Neuron (in vitro differentiated cells): ENCODE measurements around the gene CATSPERD.
"Not testable (repeated sequence)": the region's sequence is repeated elsewhere in the genome, so short reads cannot be mapped to it uniquely, and the experiment has no call there.

Source experiments
- H2AFZ ChIP-seq: one replicate; pipeline ENCODE4 v1.6.1; 2013; ENCODE audit warnings: low read depth, mild to moderate bottlenecking, inconsistent platforms, low read length, moderate library complexity
- H3K27me3 ChIP-seq: one replicate; pipeline ENCODE4 v1.6.1; 2013; ENCODE audit warnings: low read length; ENCODE audit not compliant: insufficient read depth
- H3K36me3 ChIP-seq: one replicate; pipeline ENCODE4 v1.6.1; 2013; ENCODE audit warnings: low read length; ENCODE audit not compliant: insufficient read depth
- H3K4me1 ChIP-seq: one replicate; pipeline ENCODE4 v1.6.1; 2013; ENCODE audit warnings: low read length; ENCODE audit not compliant: insufficient read depth
- H3K4me3 ChIP-seq: 2 replicates; pipeline ENCODE4 v1.5.1; 2013; ENCODE audit warnings: mild to moderate bottlenecking, low read length, moderate library complexity
- H3K9me3 ChIP-seq: one replicate; pipeline ENCODE4 v1.6.1; 2013; ENCODE audit warnings: low read length

CATSPERD gene

DNA sequence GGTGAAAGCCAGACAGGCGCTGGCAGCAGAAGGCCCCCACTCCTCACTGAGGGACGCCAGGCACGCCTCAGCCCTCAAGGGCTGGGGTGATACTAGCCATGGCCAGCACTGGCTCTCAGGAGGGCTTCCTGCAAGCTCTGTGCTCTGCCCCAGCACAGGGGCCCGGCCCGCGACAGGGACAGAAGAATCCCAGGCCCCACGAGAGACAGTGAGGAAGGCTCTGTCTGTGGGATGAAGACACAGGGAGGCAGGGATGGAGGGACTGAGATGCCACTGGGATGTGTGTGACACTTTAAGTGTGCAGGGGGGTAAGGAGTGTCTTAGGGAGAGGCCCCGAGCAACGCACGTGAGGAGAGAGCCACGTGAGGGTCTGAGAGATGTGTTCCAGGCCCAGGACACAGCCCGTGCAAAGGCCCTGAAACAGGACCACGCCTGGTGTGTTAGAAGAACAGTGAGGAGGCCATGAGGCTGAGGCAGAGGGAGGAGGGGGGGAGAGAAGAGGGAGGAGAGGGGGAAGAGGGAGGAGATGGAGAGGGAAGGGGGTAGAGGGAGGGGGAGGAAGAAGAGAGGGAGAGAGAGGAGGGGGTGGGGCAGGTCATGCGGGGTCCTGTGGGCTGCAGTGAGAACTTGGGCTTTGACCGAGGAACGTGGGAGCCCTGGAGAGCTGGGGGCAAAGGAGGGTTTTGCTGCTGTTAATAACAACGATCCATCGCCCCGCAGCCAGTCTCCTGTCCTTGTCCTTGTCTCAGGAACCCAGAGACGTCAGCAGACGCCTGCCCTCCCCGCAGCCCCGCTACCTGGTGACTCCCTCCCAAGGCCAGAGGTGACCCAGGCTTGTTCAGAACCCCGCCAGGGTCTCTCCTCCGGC is 23.2 kb upstream of the CATSPERD start:
- Histone ChIP-seq H3K9me3 (peaks cover 2% of the 10 kb centered on the region), H3K4me3 (no peak overlapping the region), H2AFZ (no peak overlapping the region), H3K4me1 (no peaks in the 10 kb centered on the region), H3K27me3 (no peaks in the 10 kb centered on the region), H3K36me3 (peaks cover 70% of the 10 kb centered on the region)

DNA sequence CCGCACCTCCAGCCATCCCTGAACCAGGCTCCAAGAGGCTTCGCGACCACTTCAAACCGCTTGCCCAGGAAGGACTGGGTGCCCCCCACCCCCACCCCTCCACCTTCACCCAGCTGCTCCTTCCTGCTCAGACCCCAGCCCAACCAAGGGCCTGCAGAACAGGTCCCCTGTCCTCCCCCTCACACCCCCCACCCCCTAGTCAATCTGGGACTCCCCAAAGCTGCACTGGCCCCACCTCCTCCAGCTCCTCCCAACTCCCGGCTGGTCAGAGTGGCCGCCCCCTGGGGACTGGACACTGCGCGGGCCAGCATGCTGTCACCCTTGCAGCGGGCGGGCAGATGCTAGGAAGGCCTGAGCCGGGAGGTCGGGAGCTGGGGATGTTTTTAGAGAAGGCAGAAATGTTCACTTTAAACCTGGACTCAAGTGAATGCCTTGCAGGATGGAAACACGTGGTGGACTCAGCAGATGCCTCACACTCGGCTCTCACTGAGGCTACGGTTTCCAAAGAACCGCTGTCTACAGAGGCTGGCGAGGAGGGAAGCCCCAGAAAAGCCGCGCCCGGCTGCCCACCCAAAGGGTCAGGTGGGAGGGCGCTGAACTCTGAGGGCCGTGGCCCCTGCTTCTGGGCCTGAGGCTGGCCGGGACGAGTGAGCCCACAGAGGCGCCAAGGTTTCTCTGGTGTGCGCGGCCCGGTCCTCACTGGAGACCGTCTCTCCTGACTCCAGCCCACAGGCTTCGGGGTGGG is 22.4 kb upstream of the CATSPERD start:
- Histone ChIP-seq H3K4me3 (no peak overlapping the region), H3K4me1 (no peaks in the 10 kb centered on the region), H3K27me3 (no peaks in the 10 kb centered on the region), H3K36me3 (peaks cover 63% of the 10 kb centered on the region), H3K9me3 (peaks cover 2% of the 10 kb centered on the region), H2AFZ (no peak overlapping the region)

DNA sequence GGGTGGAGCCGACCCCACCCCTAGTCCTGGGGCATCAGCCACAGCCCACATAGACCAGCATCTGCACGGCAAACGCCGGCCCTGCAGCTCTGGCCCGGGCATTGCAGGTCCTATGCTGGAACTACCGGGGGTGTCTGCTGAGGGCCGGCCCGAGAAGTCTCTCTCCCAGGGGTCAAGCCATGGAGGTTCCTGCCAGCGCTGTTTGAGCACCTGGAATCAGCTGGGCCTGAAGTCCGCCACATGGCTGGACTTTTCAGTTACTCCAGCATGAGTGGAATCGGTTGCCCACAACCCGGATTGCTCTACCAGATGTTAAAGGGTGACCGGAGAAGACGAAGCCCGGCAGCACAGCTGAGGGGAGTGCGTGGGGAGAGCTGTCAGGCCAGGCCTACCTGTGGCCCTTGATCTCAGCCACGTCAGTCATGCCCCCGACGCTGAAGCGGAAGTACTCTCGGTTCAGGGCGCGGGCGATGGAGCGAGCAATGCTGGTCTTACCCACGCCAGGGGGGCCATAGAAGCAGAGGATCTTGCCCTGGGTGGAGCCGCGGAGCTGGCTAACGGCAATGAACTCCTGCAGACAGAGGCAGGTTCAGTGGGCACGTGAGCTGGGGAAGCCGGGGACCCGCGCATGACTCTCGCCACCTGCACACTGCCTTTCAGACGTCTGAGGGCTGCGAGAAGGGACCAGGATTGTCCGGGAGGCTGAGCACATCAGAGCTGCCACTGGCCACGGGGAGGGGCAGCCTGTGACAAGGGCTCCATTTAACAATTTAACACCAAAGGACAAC is 21.6 kb upstream of the CATSPERD start:
- Histone ChIP-seq H3K9me3 (peaks cover 7% of the 10 kb centered on the region), H3K4me3 (no peak overlapping the region), H3K36me3 (peaks cover 63% of the 10 kb centered on the region), H3K27me3 (no peaks in the 10 kb centered on the region), H2AFZ (no peak overlapping the region), H3K4me1 (no peaks in the 10 kb centered on the region)

- Histone ChIP-seq H2AFZ (no peak overlapping the region), H3K9me3 (peaks cover 7% of the 10 kb centered on the region), H3K4me3 (no peak overlapping the region), H3K4me1 (no peaks in the 10 kb centered on the region), H3K27me3 (no peaks in the 10 kb centered on the region), H3K36me3 (peaks cover 63% of the 10 kb centered on the region)
Measured at GRCh38 chr19:5700455-5701092, 19.9 kb upstream of the CATSPERD start.

DNA sequence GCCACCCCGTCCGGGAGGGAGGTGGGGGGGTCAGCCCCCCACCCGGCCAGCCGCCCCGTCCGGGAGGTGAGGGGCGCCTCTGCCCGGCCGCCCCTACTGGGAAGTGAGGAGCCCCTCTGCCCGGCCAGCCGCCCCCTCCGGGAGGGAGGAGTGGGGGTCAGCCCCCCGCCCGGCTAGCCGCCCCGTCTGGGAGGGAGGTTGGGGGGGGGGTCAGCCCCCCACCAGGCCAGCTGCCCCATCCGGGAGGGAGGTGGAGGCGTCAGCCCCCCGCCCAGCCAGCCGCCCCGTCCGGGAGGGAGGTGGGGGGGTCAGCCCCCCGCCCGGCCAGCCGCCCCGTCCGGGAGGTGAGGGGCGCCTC is 18.4 kb upstream of the CATSPERD start:
- not testable (repeated sequence) for H2AFZ ChIP-seq, H3K4me1 ChIP-seq, H3K4me3 ChIP-seq, H3K27me3 ChIP-seq, H3K9me3 ChIP-seq
- H3K36me3 ChIP-seq, result peaks cover 61% of the 10 kb centered on the region

GRCh38 chr19:5703819-5704818 is 16.3 kb upstream of the CATSPERD start:
- Histone ChIP-seq H3K27me3 (no peaks in the 10 kb centered on the region), H3K4me3 (no peak overlapping the region), H2AFZ (no peak overlapping the region), H3K36me3 (peaks cover 62% of the 10 kb centered on the region), H3K9me3 (peaks cover 7% of the 10 kb centered on the region), H3K4me1 (no peaks in the 10 kb centered on the region)

DNA sequence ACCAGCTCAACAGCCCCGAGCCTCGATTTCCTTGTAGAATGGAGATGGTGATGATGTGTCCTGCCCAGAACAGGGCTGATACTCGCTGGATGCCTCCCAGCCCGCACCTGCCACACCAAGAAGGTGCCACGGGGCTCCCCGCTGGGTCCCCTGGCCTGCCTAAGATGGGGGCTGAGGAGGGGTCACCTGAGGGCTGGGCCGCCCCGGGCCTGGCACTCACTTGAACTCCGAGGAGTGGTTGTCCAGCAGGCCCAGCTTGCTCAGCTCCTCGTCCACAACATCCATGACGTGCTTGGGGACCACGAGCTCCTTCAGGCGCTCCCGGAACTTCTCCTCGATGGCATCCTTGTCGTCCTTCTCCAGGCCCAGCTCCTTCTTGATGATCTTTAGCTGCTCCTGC is 14.9 kb upstream of the CATSPERD start:
- Histone ChIP-seq H2AFZ (no peak overlapping the region), H3K36me3 (peaks cover 64% of the 10 kb centered on the region), H3K27me3 (no peaks in the 10 kb centered on the region), H3K9me3 (peaks cover 7% of the 10 kb centered on the region), H3K4me1 (no peaks in the 10 kb centered on the region), H3K4me3 (no peak overlapping the region)

- Histone ChIP-seq H3K4me1 (no peaks in the 10 kb centered on the region), H2AFZ (no peak overlapping the region), H3K27me3 (no peaks in the 10 kb centered on the region), H3K36me3 (peaks cover 72% of the 10 kb centered on the region), H3K4me3 (no peak overlapping the region), H3K9me3 (peaks cover 5% of the 10 kb centered on the region)
Measured at GRCh38 chr19:5706876-5707573, 13.4 kb upstream of the CATSPERD start.

- Histone ChIP-seq H3K27me3 (no peaks in the 10 kb centered on the region), H3K4me3 (no peak overlapping the region), H3K9me3 (peaks cover 5% of the 10 kb centered on the region), H3K36me3 (peaks cover 79% of the 10 kb centered on the region), H3K4me1 (no peaks in the 10 kb centered on the region), H2AFZ (no peak overlapping the region)
Measured at GRCh38 chr19:5707576-5708575, 12.6 kb upstream of the CATSPERD start.

DNA sequence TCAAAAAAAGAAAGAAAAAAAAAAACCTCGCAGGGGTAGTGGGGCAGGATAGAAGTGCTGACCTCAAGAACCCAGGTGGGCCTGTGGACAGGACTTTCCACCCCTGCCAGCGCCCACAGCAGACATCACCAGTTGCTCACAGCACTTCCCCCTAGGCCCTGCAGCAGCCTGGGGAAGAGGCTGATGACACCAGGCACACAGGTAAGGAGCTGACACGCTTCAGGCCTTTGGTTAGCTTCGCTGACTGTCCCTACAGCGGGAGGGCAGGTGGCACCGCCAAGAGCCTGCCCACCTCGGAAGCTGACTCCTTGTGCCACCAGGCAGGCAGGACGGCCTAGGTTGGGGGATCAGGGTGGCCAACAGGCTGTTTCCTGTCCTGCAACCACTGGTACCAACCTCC is 9.4 kb upstream of the CATSPERD start:
- no peaks in the 10 kb centered on the region for H3K27me3 ChIP-seq
- H3K9me3 ChIP-seq, result no peaks in the 10 kb centered on the region
- H3K4me1 ChIP-seq, result no peaks in the 10 kb centered on the region
- H3K36me3 ChIP-seq, result peaks cover 60% of the 10 kb centered on the region
- H3K4me3 ChIP-seq, result no peak overlapping the region
- H2AFZ ChIP-seq, result no peak overlapping the region

- H3K4me1 ChIP-seq, result no peaks in the 10 kb centered on the region
- H2AFZ ChIP-seq, result no peak overlapping the region
- no peak overlapping the region for H3K4me3 ChIP-seq
- H3K36me3 ChIP-seq, result peaks cover 56% of the 10 kb centered on the region
- H3K27me3 ChIP-seq, result no peaks in the 10 kb centered on the region
- H3K9me3 ChIP-seq, result no peaks in the 10 kb centered on the region
Measured at GRCh38 chr19:5711713-5712161, 8.7 kb upstream of the CATSPERD start.
